ENCODE data around the gene HEATR5B. TPM values are rescaled to one million over a fixed set of nuclear protein-coding genes. Genes with fewer than 3 reads are reported as not detected.

HEATR5B gene
- total RNA-seq, 1 experiment from 2014 or later, result 13.1 TPM

- no peak overlapping the region for H3K27ac Mint-ChIP-seq (ENCODE audit: unreplicated experiment)
- no peak overlapping the region for H3K4me3 Mint-ChIP-seq (ENCODE audit: low read depth, unreplicated experiment)
- TF ChIP-seq CTCF (IDR thresholded peaks at IDR 0.05; ENCODE audit: unreplicated experiment), result no peak
- peaks cover 43% of the 10 kb centered on the region for H3K36me3 Mint-ChIP-seq (ENCODE audit: insufficient read depth, unreplicated experiment)
- H3K9me3 Mint-ChIP-seq (ENCODE audit: low read depth, unreplicated experiment), result no peaks in the 10 kb centered on the region
- DNase-seq, result no peak
- no peaks in the 10 kb centered on the region for H3K4me1 Mint-ChIP-seq (ENCODE audit: low read depth, unreplicated experiment)
- CTCF ChIA-PET, result no interaction called here
- H3K27me3 Mint-ChIP-seq (ENCODE audit: unreplicated experiment), result no peaks in the 10 kb centered on the region
- intact Hi-C loops (cut with micrococcal nuclease; ENCODE audit: unreplicated experiment), result no loop called here
- no TSS peak for BruUV-seq (replicated peaks)
Observed at GRCh38 chr2:37117566-37117965, 33.4 kb upstream of the HEATR5B start.

GRCh38 chr2:37111958-37112357 is 27.8 kb upstream of the HEATR5B start:
- DNase-seq, result no peak
- no peak overlapping the region for H3K4me3 Mint-ChIP-seq (ENCODE audit: low read depth, unreplicated experiment)
- no peaks in the 10 kb centered on the region for H3K4me1 Mint-ChIP-seq (ENCODE audit: low read depth, unreplicated experiment)
- intact Hi-C loops (cut with micrococcal nuclease; ENCODE audit: unreplicated experiment), result no loop called here
- TF ChIP-seq CTCF (IDR thresholded peaks at IDR 0.05; ENCODE audit: unreplicated experiment), result no peak
- no TSS peak for BruUV-seq (replicated peaks)
- H3K36me3 Mint-ChIP-seq (ENCODE audit: insufficient read depth, unreplicated experiment), result peaks cover 45% of the 10 kb centered on the region
- H3K27ac Mint-ChIP-seq (ENCODE audit: unreplicated experiment), result no peak overlapping the region
- CTCF ChIA-PET, result no interaction called here
- H3K9me3 Mint-ChIP-seq (ENCODE audit: low read depth, unreplicated experiment), result no peaks in the 10 kb centered on the region
- H3K27me3 Mint-ChIP-seq (ENCODE audit: unreplicated experiment), result no peaks in the 10 kb centered on the region

- TF ChIP-seq CTCF (IDR thresholded peaks at IDR 0.05; ENCODE audit: unreplicated experiment), result no peak
- no TSS peak for BruUV-seq (replicated peaks)
- Mint-ChIP-seq H3K4me1 (ENCODE audit: low read depth, unreplicated experiment) (peaks cover 5% of the 10 kb centered on the region), H3K9me3 (ENCODE audit: low read depth, unreplicated experiment) (no peaks in the 10 kb centered on the region), H3K4me3 (ENCODE audit: low read depth, unreplicated experiment) (no peak overlapping the region), H3K27me3 (ENCODE audit: unreplicated experiment) (no peaks in the 10 kb centered on the region), H3K27ac (ENCODE audit: unreplicated experiment) (no peak overlapping the region), H3K36me3 (ENCODE audit: insufficient read depth, unreplicated experiment) (peaks cover 50% of the 10 kb centered on the region)
- intact Hi-C loops (cut with micrococcal nuclease; ENCODE audit: unreplicated experiment), result no loop called here
- CTCF ChIA-PET, result no interaction called here
- no peak for DNase-seq
Observed at GRCh38 chr2:37110306-37111212, 26.4 kb upstream of the HEATR5B start.

- DNase-seq, result no peak
- no TSS peak for BruUV-seq (replicated peaks)
- Mint-ChIP-seq H3K9me3 (ENCODE audit: low read depth, unreplicated experiment) (no peaks in the 10 kb centered on the region), H3K27ac (ENCODE audit: unreplicated experiment) (no peak overlapping the region), H3K36me3 (ENCODE audit: insufficient read depth, unreplicated experiment) (peaks cover 56% of the 10 kb centered on the region), H3K4me1 (ENCODE audit: low read depth, unreplicated experiment) (peaks cover 14% of the 10 kb centered on the region), H3K4me3 (ENCODE audit: low read depth, unreplicated experiment) (no peak overlapping the region), H3K27me3 (ENCODE audit: unreplicated experiment) (no peaks in the 10 kb centered on the region)
- CTCF ChIA-PET, result interaction anchor here (0.5 kb wide), 1 partner anchor 17 kb away, joined by 4 read pairs; no protein-coding TSS in a partner anchor
- no peak for TF ChIP-seq CTCF (IDR thresholded peaks at IDR 0.05; ENCODE audit: unreplicated experiment)
- intact Hi-C loops (cut with micrococcal nuclease; ENCODE audit: unreplicated experiment), result no loop called here
Observed at GRCh38 chr2:37109523-37109922, 25.4 kb upstream of the HEATR5B start.

Data from Calu3 (cell line).